ENCODE data around the gene SGPP2. TPM values are rescaled to one million over a fixed set of nuclear protein-coding genes. Genes with fewer than 3 reads are reported as not detected.

The SGPP2 gene
- total and polyA plus RNA-seq, 8 donors: 0.80 to 10.4 (median 3.6) TPM

DNA sequence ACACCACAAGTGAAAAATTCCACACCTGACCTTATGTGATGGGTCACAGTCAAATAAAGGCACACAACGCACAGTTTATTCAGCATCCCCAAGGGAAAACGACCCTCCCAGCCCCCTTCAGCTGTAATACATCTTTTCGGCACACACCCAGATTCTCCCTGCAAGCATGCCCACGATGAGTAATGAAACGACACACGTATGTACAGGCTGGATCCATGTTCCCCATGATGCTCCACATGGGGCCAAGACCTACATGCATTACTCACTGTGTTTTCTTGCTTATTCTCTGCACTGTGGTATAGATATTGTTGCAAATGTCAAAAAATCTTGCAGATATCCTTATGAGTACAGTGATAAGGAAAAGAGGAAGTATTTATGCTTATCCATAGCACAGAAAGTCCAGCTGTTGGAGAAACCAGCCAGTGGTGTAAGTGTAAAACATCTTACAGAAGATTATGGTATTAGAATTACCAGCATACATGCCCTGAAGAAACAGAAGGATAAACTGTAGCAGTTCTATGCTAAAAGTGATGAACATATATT lies 32.5 kb upstream of the SGPP2 start:
- ATAC-seq (no peak), DNase-seq (no peak), FAIRE-seq (no peak)
- no peaks in the 10 kb centered on the region for H3K36me3 ChIP-seq
- no peak overlapping the region for H3K4me3 ChIP-seq
- TF ChIP-seq CTCF (IDR thresholded peaks at IDR 0.05): no peak
- 49 to 58% methylated on average over 6 of the region's 6 CpGs for WGBS, 2 donors
- intact Hi-C loops (cut with DNase I): no loop called here
- H3K4me1 ChIP-seq: no peaks in the 10 kb centered on the region
- no peaks in the 10 kb centered on the region for H3K9me3 ChIP-seq
- H3K27ac ChIP-seq: no peak overlapping the region
- no peaks in the 10 kb centered on the region for H3K27me3 ChIP-seq

GRCh38 chr2:222393733-222394267 lies 30.5 kb upstream of the SGPP2 start:
- 45 to 50% methylated on average over 4 of the region's 4 CpGs for WGBS, 2 donors
- no peak for FAIRE-seq
- Histone ChIP-seq H3K27me3 (no peaks in the 10 kb centered on the region), H3K4me1 (no peaks in the 10 kb centered on the region), H3K27ac (no peak overlapping the region), H3K9me3 (no peaks in the 10 kb centered on the region), H3K4me3 (no peak overlapping the region), H3K36me3 (no peaks in the 10 kb centered on the region)
- intact Hi-C loops (cut with DNase I): no loop called here
- no peak for TF ChIP-seq CTCF (IDR thresholded peaks at IDR 0.05)
- no peak for DNase-seq
- ATAC-seq: no peak

DNA sequence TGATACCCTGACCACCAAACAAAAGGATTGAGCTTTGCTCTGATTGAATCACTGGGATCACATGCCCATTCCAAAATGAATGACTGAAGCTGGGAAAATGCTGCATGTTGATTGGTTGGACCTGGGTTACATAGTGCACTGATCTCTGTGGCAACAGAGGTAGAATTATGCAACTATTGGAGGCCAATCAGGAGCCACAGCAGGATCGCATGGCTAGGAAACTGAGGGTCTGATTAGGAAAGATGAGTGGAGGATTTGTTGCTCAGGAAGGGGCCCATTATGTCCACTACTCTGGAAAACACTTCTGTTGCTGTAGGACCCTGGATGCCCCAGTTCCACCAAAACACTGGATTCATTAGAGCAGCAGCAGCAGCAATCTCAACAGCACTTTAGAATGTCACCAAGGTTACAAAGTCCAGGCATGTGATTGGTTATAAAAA lies 25.9 kb upstream of the SGPP2 start:
- Histone ChIP-seq H3K27ac (no peak overlapping the region), H3K9me3 (no peaks in the 10 kb centered on the region), H3K36me3 (no peaks in the 10 kb centered on the region), H3K4me3 (no peak overlapping the region), H3K4me1 (no peaks in the 10 kb centered on the region), H3K27me3 (no peaks in the 10 kb centered on the region)
- no peak for TF ChIP-seq CTCF (IDR thresholded peaks at IDR 0.05)
- DNase-seq (no peak), ATAC-seq (peak in 2 of 4 donors; percentile 66 to 78), FAIRE-seq (no peak)
- WGBS, 2 donors: 55 to 57% methylated on average over 1 of the region's 1 CpG
- intact Hi-C loops (cut with DNase I): no loop called here

GRCh38 chr2:222399038-222399783 lies 25.1 kb upstream of the SGPP2 start:
- intact Hi-C loops (cut with DNase I): no loop called here
- Histone ChIP-seq H3K4me1 (no peaks in the 10 kb centered on the region), H3K9me3 (no peaks in the 10 kb centered on the region), H3K36me3 (no peaks in the 10 kb centered on the region), H3K27me3 (no peaks in the 10 kb centered on the region), H3K27ac (no peak overlapping the region), H3K4me3 (no peak overlapping the region)
- FAIRE-seq: no peak
- DNase-seq: no peak
- peak in 2 of 4 donors; percentile 57 to 77 for ATAC-seq
- no peak for TF ChIP-seq CTCF (IDR thresholded peaks at IDR 0.05)
- WGBS, 2 donors: 32 to 41% methylated on average over 5 of the region's 5 CpGs

All from pancreas (tissue), 10 donors.